Transverse colon (tissue), 4 donors: Measurements from ENCODE around the gene SNX30. TPM values are rescaled to one million over a fixed set of nuclear protein-coding genes. Genes with fewer than 3 reads are reported as not detected.

ENCODE experiments used
- DNase-seq: peaks from one replicate; pipeline ENCODE4 v3.0.0-alpha.2; 2019
- H3K27ac ChIP-seq, 4 donors: fragments of 200-600 bp; sonication (generic); 2 replicates each; pipeline ENCODE4 v1.5.1; 2016 to 2018; ENCODE audit warnings: inconsistent platforms in 4 of 4
- H3K27me3 ChIP-seq: fragments of 200-600 bp; sonication (generic); 2 replicates; pipeline ENCODE4 v1.5.1; 2017; ENCODE audit warnings: inconsistent platforms
- H3K36me3 ChIP-seq, 4 donors: fragments of 200-600 bp; sonication (generic); 2 replicates each; pipeline ENCODE4 v1.5.1; 2017 to 2019; ENCODE audit warnings: inconsistent platforms in 4 of 4
- H3K4me1 ChIP-seq, 4 donors: fragments of 200-600 bp; sonication (generic); 2 replicates each; pipeline ENCODE4 v1.5.1; 2017 to 2020; ENCODE audit warnings: inconsistent platforms in 4 of 4
- H3K4me3 ChIP-seq, 4 donors: fragments of 200-600 bp; sonication (generic); 1 replicate in 1 of 4; 2 replicates in 3 of 4; pipeline versions ENCODE4 v1.5.1 to v1.6.1; 2017 to 2019; ENCODE audit warnings: inconsistent platforms in 4 of 4
- H3K9me3 ChIP-seq, 2 donors: fragments of 200-600 bp; sonication (generic); 2 replicates each; pipeline ENCODE4 v1.5.1; 2017 to 2019; ENCODE audit warnings: inconsistent platforms in 2 of 2
- EP300 ChIP-seq: sonication (generic); formaldehyde crosslinking; IDR thresholded peaks from one replicate; pipeline ENCODE4 v1.6.1; 2017; ENCODE audit warnings: antibody characterized with exemption, low read depth
- POLR2A ChIP-seq: fragments of 450-650 bp; IDR thresholded peaks from one replicate; pipeline ENCODE4 v1.6.1; 2016; ENCODE audit warnings: antibody characterized with exemption, mild to moderate bottlenecking, moderate library complexity
- POLR2AphosphoS5 ChIP-seq, 3 donors: sonication (generic); formaldehyde crosslinking; IDR thresholded peaks; one replicate each; pipeline ENCODE4 v1.6.1; 2016; ENCODE audit warnings: antibody characterized with exemption in 3 of 3
- WGBS, 2 donors: methylation state at CpG; one replicate each; pipeline ENCODE4 v1.1.5; 2018; ENCODE audit warnings: low coverage in 1 of 2; 5-methylcytosine and 5-hydroxymethylcytosine counted together
- in situ Hi-C, 4 donors: fragments of 200-750 bp; cut with MboI; loops; one replicate each; pipeline versions ENCODE4 v1.15.0 to v1.15.1; 2017; ENCODE audit warnings: low sequenced_read_pairs in 3 of 4, low pct_ligation_motif_present in 1 of 4, low pct_unique_long_range_greater_than_20kb in 1 of 4
- intact Hi-C: fragments of 100-400 bp; cut with DNase I; formaldehyde crosslinking; loops from one replicate; pipeline ENCODE4 v1.15.1; 2023; ENCODE audit warnings: low total_unique reads
- total RNA-seq, 4 donors: library from RNA; depleted of rRNA; stranded (reverse); fragments of >200 nt; gene quantifications; one replicate each; pipeline ENCODE4 v1.1.0, GENCODE V29; 2016
- TF ChIP-seq, protein P1 (sequence below), 5 experiments: fragments of 200-600 bp in 3 of 5; fragments of 450-650 bp in 2 of 5; sonication (generic) in 3 of 5; IDR thresholded peaks; 1 replicate in 2 of 5; 2 replicates in 3 of 5; pipeline ENCODE4 v1.5.1; 2016 to 2017; ENCODE audit warnings: antibody characterized with exemption in 5 of 5, inconsistent platforms in 3 of 5, mild to moderate bottlenecking in 2 of 5, moderate library complexity in 1 of 5

Gene SNX30
- total RNA-seq, 4 donors from 2014 or later, result 15.7 to 46.4 (median 45.7) TPM

GRCh38 chr9:112755016-112755427 lies 4.5 kb downstream of the SNX30 start:
- no peak overlapping the region for H3K4me3 ChIP-seq
- H3K36me3 ChIP-seq, result no peaks in the 10 kb centered on the region
- 50 to 53% methylated on average over 5 of the region's 5 CpGs for WGBS, 2 donors
- H3K9me3 ChIP-seq, result no peaks in the 10 kb centered on the region
- H3K27me3 ChIP-seq, result no peaks in the 10 kb centered on the region
- peaks cover 22 to 73% (median 50%) of the 10 kb centered on the region in 4 donors for H3K4me1 ChIP-seq
- intact Hi-C loops (no loop called here), in situ Hi-C loops (no loop called here)
- peak; percentile 50 for DNase-seq
- peak overlapping the region; percentile 70 to 78 (median 76) for H3K27ac ChIP-seq
- TF ChIP-seq EP300 (no peak), POLR2AphosphoS5 (IDR thresholded peaks at IDR 0.05) (peak in 2 of 3 donors; percentile 16 to 18), POLR2A (peak; percentile 55)

GRCh38 chr9:112755675-112756074 lies 5.1 kb downstream of the SNX30 start:
- H3K9me3 ChIP-seq, result no peaks in the 10 kb centered on the region
- peak overlapping the region; percentile 70 to 78 (median 76) for H3K27ac ChIP-seq
- no peaks in the 10 kb centered on the region for H3K36me3 ChIP-seq
- no peaks in the 10 kb centered on the region for H3K27me3 ChIP-seq
- no peak for DNase-seq
- TF ChIP-seq POLR2A (no peak), POLR2AphosphoS5 (IDR thresholded peaks at IDR 0.05) (peak in 2 of 3 donors; percentile 14 to 32)
- WGBS, 2 donors, result 62 to 67% methylated on average over 3 to 4 of the region's 4 CpGs
- intact Hi-C loops (no loop called here), in situ Hi-C loops (no loop called here)
- no peak overlapping the region for H3K4me3 ChIP-seq
- peaks cover 22 to 70% (median 48%) of the 10 kb centered on the region in 4 donors for H3K4me1 ChIP-seq

- no peaks in the 10 kb centered on the region for H3K27me3 ChIP-seq
- H3K36me3 ChIP-seq, result no peaks in the 10 kb centered on the region
- H3K4me3 ChIP-seq, result no peak overlapping the region
- H3K4me1 ChIP-seq, result peaks cover 16 to 62% (median 38%) of the 10 kb centered on the region in 4 donors
- intact Hi-C loops (no loop called here), in situ Hi-C loops (no loop called here)
- DNase-seq, result no peak
- H3K9me3 ChIP-seq, result no peaks in the 10 kb centered on the region
- 53 to 56% methylated on average over 7 of the region's 7 CpGs for WGBS, 2 donors
- peak overlapping the region; percentile 70 to 85 (median 76) for H3K27ac ChIP-seq
- TF ChIP-seq, protein P1, sequence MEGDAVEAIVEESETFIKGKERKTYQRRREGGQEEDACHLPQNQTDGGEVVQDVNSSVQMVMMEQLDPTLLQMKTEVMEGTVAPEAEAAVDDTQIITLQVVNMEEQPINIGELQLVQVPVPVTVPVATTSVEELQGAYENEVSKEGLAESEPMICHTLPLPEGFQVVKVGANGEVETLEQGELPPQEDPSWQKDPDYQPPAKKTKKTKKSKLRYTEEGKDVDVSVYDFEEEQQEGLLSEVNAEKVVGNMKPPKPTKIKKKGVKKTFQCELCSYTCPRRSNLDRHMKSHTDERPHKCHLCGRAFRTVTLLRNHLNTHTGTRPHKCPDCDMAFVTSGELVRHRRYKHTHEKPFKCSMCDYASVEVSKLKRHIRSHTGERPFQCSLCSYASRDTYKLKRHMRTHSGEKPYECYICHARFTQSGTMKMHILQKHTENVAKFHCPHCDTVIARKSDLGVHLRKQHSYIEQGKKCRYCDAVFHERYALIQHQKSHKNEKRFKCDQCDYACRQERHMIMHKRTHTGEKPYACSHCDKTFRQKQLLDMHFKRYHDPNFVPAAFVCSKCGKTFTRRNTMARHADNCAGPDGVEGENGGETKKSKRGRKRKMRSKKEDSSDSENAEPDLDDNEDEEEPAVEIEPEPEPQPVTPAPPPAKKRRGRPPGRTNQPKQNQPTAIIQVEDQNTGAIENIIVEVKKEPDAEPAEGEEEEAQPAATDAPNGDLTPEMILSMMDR (IDR thresholded peaks at IDR 0.05), result no peak
- TF ChIP-seq POLR2A (no peak), EP300 (no peak), POLR2AphosphoS5 (IDR thresholded peaks at IDR 0.05) (no peak)
Observed at GRCh38 chr9:112757282-112757883, 6.8 kb downstream of the SNX30 start.

GRCh38 chr9:112757940-112758339 lies 7.4 kb downstream of the SNX30 start:
- Histone ChIP-seq H3K9me3 (no peaks in the 10 kb centered on the region), H3K4me1 (peaks cover 11 to 56% (median 34%) of the 10 kb centered on the region in 4 donors)
- in situ Hi-C loops, result no loop called here

GRCh38 chr9:112760821-112761220 lies 10.3 kb downstream of the SNX30 start:
- Histone ChIP-seq H3K27ac (no peak overlapping the region), H3K27me3 (no peaks in the 10 kb centered on the region), H3K9me3 (no peaks in the 10 kb centered on the region), H3K4me3 (no peak overlapping the region), H3K36me3 (no peaks in the 10 kb centered on the region), H3K4me1 (peaks cover 4 to 49% (median 14%) of the 10 kb centered on the region in 4 donors)
- no peak for DNase-seq
- TF ChIP-seq, protein P1 (IDR thresholded peaks at IDR 0.05), result no peak
- in situ Hi-C loops (no loop called here), intact Hi-C loops (no loop called here)
- WGBS, 2 donors, result 82 to 83% methylated on average over 7 to 8 of the region's 8 CpGs

More at GRCh38 chr9:112757940-112758339, 7.4 kb downstream of the SNX30 start:
- H3K4me3 ChIP-seq, result no peak overlapping the region
- TF ChIP-seq, protein P1 (IDR thresholded peaks at IDR 0.05), result no peak
- TF ChIP-seq EP300 (no peak), POLR2A (no peak), POLR2AphosphoS5 (IDR thresholded peaks at IDR 0.05) (no peak)
- no peaks in the 10 kb centered on the region for H3K27me3 ChIP-seq
- DNase-seq, result no peak
- peak overlapping the region in 2 of 4 donors; percentile 78 to 85 for H3K27ac ChIP-seq
- intact Hi-C loops, result no loop called here
- 85 to 91% methylated on average over 2 of the region's 2 CpGs for WGBS, 2 donors
- no peaks in the 10 kb centered on the region for H3K36me3 ChIP-seq
